HepG2 (cell line): Measurements from ENCODE around the gene TSPAN18. TPM values are rescaled to one million over a fixed set of nuclear protein-coding genes. Genes with fewer than 3 reads are reported as not detected.

Source experiments
- ATAC-seq: fragments of 200-7000 bp; cut with Tn5 transposase; 3 replicates; pipeline ENCODE4 v1.9.1; 2020; ENCODE audit warnings: mild to moderate bottlenecking, moderate library complexity
- BruUV-seq: library from RNA; stranded (reverse); fragments of 400-500 nt; replicated peaks from 2 replicates; lab custom pipeline; 2021; lab: Mats Ljungman, UMichigan
- CTCF ChIA-PET: fragments of 300-600 bp; formaldehyde crosslinking; extraction: SDS; loops from one replicate; lab custom pipeline; 2021; ENCODE audit warnings: low total read pairs, inconsistent platforms, low intra/inter-chr PET ratio; lab: Yijun Ruan, JAX
- POLR2A ChIA-PET: fragments of 350-600 bp; sonication (Branson Sonifier 250); formaldehyde crosslinking; loops from one replicate; lab custom pipeline; 2020; ENCODE audit warnings: antibody characterized with exemption, inconsistent platforms; lab: Yijun Ruan, JAX
- DNase-seq: peaks from one replicate; pipeline ENCODE4 v3.0.0-alpha.2; 2015; ENCODE audit warnings: low spot score
- FAIRE-seq: peaks from 3 replicates; lab custom pipeline; 2011; peaks lifted over from hg19 to GRCh38; lab: Jason Lieb, UNC
- H2AFZ ChIP-seq: one replicate; pipeline ENCODE4 v1.6.1; 2011; ENCODE audit warnings: low read length, inconsistent platforms
- H3K27ac ChIP-seq: fragments of 300-600 bp; 3 replicates; pipeline ENCODE4 v1.8.0; 2011; ENCODE audit warnings: mixed run types, mild to moderate bottlenecking, mixed read lengths, low read length, inconsistent platforms; ENCODE audit not compliant: insufficient read depth; ENCODE audit errors: extremely low read length
- H3K27me3 ChIP-seq, 2 experiments: fragments of 200-600 bp in 1 of 2; 2 replicates in 1 of 2; 3 replicates in 1 of 2; pipeline versions ENCODE4 v1.6.0 to v1.8.0; 2011; ENCODE audit warnings: low read length in 2 of 2, mild to moderate bottlenecking in 2 of 2, moderate library complexity in 2 of 2, inconsistent platforms in 1 of 2; ENCODE audit not compliant: insufficient read depth in 2 of 2, control insufficient read depth in 1 of 2
- H3K36me3 ChIP-seq, 2 experiments: fragments of 200-600 bp in 1 of 2; replicated peaks in 1 of 2; 2 replicates in 1 of 2; 3 replicates in 1 of 2; pipeline versions ENCODE4 v1.5.1 to v1.8.0; 2011; ENCODE audit warnings: low read length in 2 of 2, inconsistent platforms in 1 of 2; ENCODE audit not compliant: insufficient read depth in 2 of 2, control insufficient read depth in 1 of 2
- H3K4me1 ChIP-seq: 2 replicates; pipeline ENCODE4 v1.5.1; 2012; ENCODE audit warnings: low read length, inconsistent platforms; ENCODE audit not compliant: insufficient read depth
- H3K4me2 ChIP-seq: 2 replicates; pipeline ENCODE4 v1.6.0; 2011; ENCODE audit warnings: low read depth, low read length, inconsistent platforms
- H3K4me3 ChIP-seq, 3 experiments: fragments of 200-600 bp in 1 of 3; sonication (generic), shearing (Covaris generic) in 1 of 3; replicated peaks in 1 of 3; 2 replicates each; pipeline ENCODE4 v1.5.1; 2011 to 2016; ENCODE audit warnings: low read length in 3 of 3, inconsistent platforms in 2 of 3, low read depth in 2 of 3, mild to moderate bottlenecking in 2 of 3, control low read depth in 1 of 3, mixed read lengths in 1 of 3; ENCODE audit not compliant: insufficient read depth in 1 of 3
- H3K79me2 ChIP-seq: one replicate; pipeline ENCODE4 v1.6.1; 2011; ENCODE audit warnings: low read length, inconsistent platforms; ENCODE audit not compliant: insufficient read depth
- H3K9ac ChIP-seq: 2 replicates; pipeline ENCODE4 v1.6.0; 2011; ENCODE audit warnings: mild to moderate bottlenecking, low read depth, low read length, inconsistent platforms; ENCODE audit not compliant: insufficient read depth
- H3K9me3 ChIP-seq: 2 replicates; pipeline ENCODE4 v1.5.1; 2012; ENCODE audit warnings: mild to moderate bottlenecking, low read length
- H4K20me1 ChIP-seq: 2 replicates; pipeline ENCODE4 v1.6.0; 2011; ENCODE audit warnings: inconsistent platforms, mild to moderate bottlenecking, low read length, moderate library complexity; ENCODE audit not compliant: insufficient read depth
- ARID2 ChIP-seq: sonication (generic); formaldehyde crosslinking; IDR thresholded peaks from 2 replicates; pipeline ENCODE4 v1.8.1; 2022; ENCODE audit warnings: mild to moderate bottlenecking, missing genetic modification reagents, borderline replicate concordance
- ETV6 ChIP-seq: sonication (generic); formaldehyde crosslinking; conservative IDR thresholded peaks from 2 replicates; pipeline ENCODE4 v1.4.0; 2020; ENCODE audit warnings: missing genetic modification reagents
- FOXA1 ChIP-seq, 2 experiments: fragments of 450-650 bp in 1 of 2; sonication (generic) in 1 of 2; formaldehyde crosslinking in 1 of 2; IDR thresholded peaks; 2 replicates each; pipeline versions ENCODE4 v1.4.0 to v1.6.1; 2016 to 2020; ENCODE audit warnings: missing genetic modification reagents in 1 of 2
- IKZF4 ChIP-seq: sonication (generic); formaldehyde crosslinking; IDR thresholded peaks from 2 replicates; pipeline ENCODE4 v1.5.1; 2020; ENCODE audit warnings: borderline replicate concordance, mild to moderate bottlenecking, low read depth, missing genetic modification reagents; ENCODE audit errors: not compliant biosample characterization
- ISX ChIP-seq: sonication (generic); formaldehyde crosslinking; conservative IDR thresholded peaks from 2 replicates; pipeline ENCODE4 v1.5.0; 2020; ENCODE audit warnings: missing genetic modification reagents
- KDM5B ChIP-seq: sonication (generic); formaldehyde crosslinking; IDR thresholded peaks from 2 replicates; pipeline ENCODE4 v1.4.0; 2020; ENCODE audit warnings: missing genetic modification reagents, mild to moderate bottlenecking, borderline replicate concordance
- NBN ChIP-seq: fragments of 450-650 bp; conservative IDR thresholded peaks from 2 replicates; pipeline ENCODE4 v1.6.1; 2017
- PAWR ChIP-seq: sonication (generic); formaldehyde crosslinking; IDR thresholded peaks from 2 replicates; pipeline ENCODE4 v1.4.0; 2020; ENCODE audit warnings: missing genetic modification reagents, mild to moderate bottlenecking, borderline replicate concordance
- RBM39 ChIP-seq: fragments of 200-400 bp; formaldehyde crosslinking; IDR thresholded peaks from one replicate; pipeline ENCODE4 v1.6.1; 2018; ENCODE audit warnings: antibody characterized with exemption, mild to moderate bottlenecking, low read depth, low read length; ENCODE audit not compliant: poor library complexity, severe bottlenecking
- RCOR2 ChIP-seq: IDR thresholded peaks from 2 replicates; pipeline ENCODE4 v1.6.1; 2016; ENCODE audit warnings: missing biosample characterization, missing genetic modification reagents
- ZBTB10 ChIP-seq: sonication (generic); formaldehyde crosslinking; IDR thresholded peaks from 2 replicates; pipeline ENCODE4 v1.4.0; 2020; ENCODE audit warnings: missing genetic modification reagents, borderline replicate concordance
- ZFP1 ChIP-seq: IDR thresholded peaks from 2 replicates; pipeline ENCODE4 v1.6.1; 2016
- ZNF235 ChIP-seq: sonication (generic); formaldehyde crosslinking; IDR thresholded peaks from 2 replicates; pipeline ENCODE4 v1.8.1; 2023; ENCODE audit warnings: mild to moderate bottlenecking, missing genetic modification reagents, borderline replicate concordance
- ZNF280B ChIP-seq: sonication (generic); formaldehyde crosslinking; IDR thresholded peaks from 2 replicates; pipeline ENCODE4 v1.5.0; 2020; ENCODE audit warnings: missing genetic modification reagents, mild to moderate bottlenecking, borderline replicate concordance
- ZNF605 ChIP-seq: sonication (generic); formaldehyde crosslinking; IDR thresholded peaks from 2 replicates; pipeline ENCODE4 v1.8.0; 2022; ENCODE audit warnings: mild to moderate bottlenecking, missing genetic modification reagents
- ZNF713 ChIP-seq: sonication (generic); formaldehyde crosslinking; IDR thresholded peaks from 2 replicates; pipeline ENCODE4 v1.4.0; 2020; ENCODE audit warnings: mild to moderate bottlenecking, missing genetic modification reagents
- ZNF883 ChIP-seq: sonication (generic); formaldehyde crosslinking; IDR thresholded peaks from 2 replicates; pipeline ENCODE4 v1.5.1; 2020; ENCODE audit warnings: mild to moderate bottlenecking, missing genetic modification reagents; ENCODE audit errors: not compliant biosample characterization
- in situ Hi-C: cut with HindIII; loops from 2 replicates; pipeline ENCODE4 v1.10.0; 2017; ENCODE audit warnings: low pct_unique_long_range_greater_than_20kb; ENCODE audit not compliant: extremely low pct_ligation_motif_present
- intact Hi-C: fragments of 100-400 bp; cut with micrococcal nuclease; formaldehyde crosslinking; loops from one replicate; pipeline ENCODE4 v1.10.0; 2022; ENCODE audit not compliant: unreplicated experiment
- polyA plus RNA-seq, 8 experiments: library from polyadenylated mRNA; depleted of rRNA in 3 of 8; stranded (reverse) in 7 of 8; unstranded in 1 of 8; fragments of >200 nt; fragmentation: Illumina TruSeq in 4 of 8; extraction: Trizol in 4 of 8; gene quantifications; 2 replicates each; pipeline versions ENCODE4 v1.2.1 to v1.2.3, GENCODE V29; 2011 to 2016; ENCODE audit warnings: low read depth in 4 of 8, missing spikeins in 1 of 8, mixed read lengths in 1 of 8; ENCODE audit not compliant: insufficient read depth in 1 of 8
- total RNA-seq, 5 experiments: library from RNA; depleted of rRNA; stranded (reverse); fragments of >200 nt; fragmentation: Illumina TruSeq; extraction: Trizol; gene quantifications; 2 replicates each; pipeline ENCODE4 v1.2.3, GENCODE V29; 2016; ENCODE audit warnings: low read depth in 1 of 5

The TSPAN18 gene
- total and polyA plus RNA-seq, 2 of the 13 experiments (the other 11 are each of a cell fraction or from before 2014, with no cell fraction given), result not detected

DNA sequence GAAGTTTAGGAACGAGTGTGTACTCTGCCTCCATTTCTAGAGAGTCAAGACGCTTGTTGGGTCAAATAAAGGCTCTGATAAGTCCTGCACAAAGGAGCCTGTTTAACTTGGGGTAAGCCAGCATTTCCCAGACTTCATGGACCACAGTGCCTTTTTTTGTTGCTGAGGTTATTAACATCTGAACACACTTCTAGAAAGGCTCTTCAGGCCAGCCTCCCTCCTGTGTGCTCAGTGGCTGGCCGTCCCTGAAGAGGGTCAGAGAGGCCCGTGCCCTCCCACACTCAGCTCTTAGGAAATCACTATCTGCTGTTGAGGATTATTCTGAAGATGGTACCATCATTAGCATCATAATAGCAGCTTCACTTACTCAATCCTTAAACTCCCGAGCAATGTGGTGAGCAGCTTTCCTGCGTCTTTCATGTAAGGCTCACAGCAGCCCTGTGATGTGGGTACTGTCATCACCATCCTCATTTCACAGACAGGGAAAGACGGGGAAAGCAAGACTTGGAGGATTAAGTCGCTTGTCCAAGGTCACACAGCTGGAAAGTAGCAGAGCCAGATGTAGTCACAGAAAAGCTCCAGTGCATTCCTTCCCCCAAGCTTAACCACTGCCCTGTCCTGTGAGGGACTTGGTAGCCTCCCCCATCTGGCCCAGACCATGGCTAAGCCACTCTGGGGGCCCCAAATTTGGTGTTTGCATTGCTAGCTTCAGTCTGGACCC, 71.3 kb downstream of the TSPAN18 start (continued):
- no peak for TF ChIP-seq ZBTB10 (CRISPR knock-in tag)
- TF ChIP-seq ZNF883, result no peak
- TF ChIP-seq ARID2 (CRISPR knock-in tag), result no peak
- TF ChIP-seq NBN, result no peak
- TF ChIP-seq KDM5B, result no peak
- TF ChIP-seq ZNF280B (CRISPR knock-in tag), result no peak
- no peak for TF ChIP-seq ETV6 (CRISPR knock-in tag)

DNA sequence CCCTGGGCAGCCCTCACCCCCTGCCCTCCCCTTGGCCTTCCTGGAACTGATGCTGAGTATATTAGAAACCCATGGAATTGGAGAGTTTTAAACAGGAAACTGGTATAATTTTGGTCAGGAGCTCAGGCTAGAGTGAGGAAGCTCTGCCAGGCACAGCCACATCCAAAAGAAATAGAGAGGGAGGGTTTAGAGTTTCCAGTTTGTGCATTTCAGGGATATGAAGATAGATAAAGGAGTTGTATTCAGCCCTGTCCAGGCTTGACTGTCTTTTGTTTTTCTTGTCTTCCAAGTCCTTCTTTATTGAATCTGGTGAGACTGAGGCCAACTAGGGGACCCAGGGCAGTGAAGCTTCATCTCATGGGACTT, 71.8 kb downstream of the TSPAN18 start:
- ChIA-PET CTCF (no interaction called here), POLR2A (no interaction called here)
- no peak overlapping the region for H3K4me2 ChIP-seq
- intact Hi-C loops, result no loop called here
- peaks cover 2 to 11% of the 10 kb centered on the region in 2 experiments; a peak in 2 of 5 replicates for H3K27me3 ChIP-seq
- in situ Hi-C loops, result no loop called here
- DNase-seq (no peak), ATAC-seq (no peak), FAIRE-seq (no peak)
- H3K79me2 ChIP-seq, result no peaks in the 10 kb centered on the region
- H4K20me1 ChIP-seq, result no peaks in the 10 kb centered on the region
- no peaks in the 10 kb centered on the region for H3K4me1 ChIP-seq
- H3K9me3 ChIP-seq, result no peaks in the 10 kb centered on the region
- H3K27ac ChIP-seq, result no peak overlapping the region
- no peak overlapping the region for H2AFZ ChIP-seq
- no peak overlapping the region for H3K9ac ChIP-seq
- BruUV-seq, result no TSS peak
- H3K4me3 ChIP-seq, result no peak overlapping the region
- TF ChIP-seq FOXA1 (IDR thresholded peaks at IDR 0.05) (no peak), FOXA1 (CRISPR knock-in tag; IDR thresholded peaks at IDR 0.05) (no peak), RCOR2 (CRISPR knock-in tag) (no peak), ZNF235 (CRISPR knock-in tag) (no peak), ZNF713 (CRISPR knock-in tag) (no peak), RBM39 (no peak), ZNF605 (CRISPR knock-in tag) (no peak), ZFP1 (no peak), ISX (no peak), IKZF4 (CRISPR knock-in tag) (no peak), PAWR (CRISPR knock-in tag) (no peak)
- H3K36me3 ChIP-seq, result no peaks in the 10 kb centered on the region
